Vagina (tissue), 2 donors: ENCODE results near the gene NEDD4L. TPM values are rescaled to one million over a fixed set of nuclear protein-coding genes. Genes with fewer than 3 reads are reported as not detected.
"Not testable (repeated sequence)": the region's sequence is repeated elsewhere in the genome, so short reads cannot be mapped to it uniquely, and the experiment has no call there.

ENCODE experiments used
- DNase-seq, 2 donors: peaks; one replicate each; pipeline ENCODE4 v3.0.0-alpha.2; 2017; ENCODE audit errors: extremely low spot score in 2 of 2
- H3K27ac ChIP-seq: fragments of 200-600 bp; sonication (generic); one replicate; pipeline ENCODE4 v1.5.1; 2019
- H3K27me3 ChIP-seq: fragments of 200-600 bp; sonication (generic); one replicate; pipeline ENCODE4 v1.5.1; 2019
- H3K36me3 ChIP-seq, 2 donors: fragments of 200-600 bp; sonication (generic); one replicate each; pipeline ENCODE4 v1.5.1; 2017 to 2019
- H3K4me1 ChIP-seq: fragments of 200-600 bp; sonication (generic); one replicate; pipeline ENCODE4 v1.5.1; 2019
- H3K4me3 ChIP-seq, 2 donors: fragments of 200-600 bp; sonication (generic); 1 replicate in 1 of 2; 2 replicates in 1 of 2; pipeline ENCODE4 v1.5.1; 2016 to 2019
- H3K9me3 ChIP-seq: fragments of 200-600 bp; sonication (generic); one replicate; pipeline ENCODE4 v1.5.1; 2019
- POLR2A ChIP-seq, 2 donors: fragments of 450-650 bp; IDR thresholded peaks; one replicate each; pipeline ENCODE4 v1.6.1; 2017; ENCODE audit warnings: antibody characterized with exemption in 2 of 2, mild to moderate bottlenecking in 2 of 2, moderate library complexity in 2 of 2
- POLR2AphosphoS5 ChIP-seq, 2 donors: sonication (generic); formaldehyde crosslinking; IDR thresholded peaks; one replicate each; pipeline ENCODE4 v1.9.0; 2017; ENCODE audit warnings: antibody characterized with exemption in 2 of 2, mild to moderate bottlenecking in 2 of 2, low read depth in 1 of 2; ENCODE audit not compliant: insufficient read depth in 1 of 2
- intact Hi-C: fragments of 100-400 bp; cut with DNase I; formaldehyde crosslinking; loops from one replicate; pipeline ENCODE4 v1.15.1; 2023
- total RNA-seq: library from RNA; depleted of rRNA; stranded (reverse); fragments of >200 nt; gene quantifications from one replicate; pipeline ENCODE4 v1.2.3, GENCODE V29; 2016
- TF ChIP-seq, protein P1 (sequence below), 3 experiments: fragments of 450-650 bp in 2 of 3; fragments of 200-600 bp in 1 of 3; sonication (generic) in 1 of 3; IDR thresholded peaks; one replicate each; pipeline ENCODE4 v1.5.1; 2017 to 2019; ENCODE audit warnings: antibody characterized with exemption in 3 of 3, mild to moderate bottlenecking in 2 of 3, moderate library complexity in 2 of 3

The NEDD4L gene
- total RNA-seq, 1 donor from 2014 or later = 42.2 TPM

DNA sequence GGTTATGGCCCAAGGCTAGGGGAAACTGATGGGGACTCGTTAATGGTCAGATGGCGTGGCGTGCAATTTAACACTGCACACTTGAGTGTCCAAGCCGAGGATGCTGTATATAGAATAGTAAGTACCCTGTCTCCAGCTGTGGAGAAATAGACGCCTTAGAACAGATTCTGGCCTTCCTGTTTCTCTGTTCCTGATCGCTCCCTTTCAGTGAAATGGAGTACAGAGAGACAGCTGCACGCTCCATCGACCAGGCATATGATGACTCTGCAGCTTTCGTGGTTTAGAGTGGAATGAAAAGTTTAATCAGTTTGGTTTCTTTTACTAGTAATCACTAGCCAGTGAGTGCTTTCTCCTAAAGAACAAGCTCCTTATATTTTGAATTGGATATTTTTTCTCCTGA is 213.4 kb downstream of the NEDD4L start:
- no peaks in the 10 kb centered on the region for H3K27me3 ChIP-seq
- H3K4me3 ChIP-seq = no peak overlapping the region
- H3K4me1 ChIP-seq = no peaks in the 10 kb centered on the region
- intact Hi-C loops = no loop called here
- no peak overlapping the region for H3K27ac ChIP-seq
- H3K36me3 ChIP-seq = no peaks in the 10 kb centered on the region
- no peak for DNase-seq
- H3K9me3 ChIP-seq = no peaks in the 10 kb centered on the region
- TF ChIP-seq, protein P1, sequence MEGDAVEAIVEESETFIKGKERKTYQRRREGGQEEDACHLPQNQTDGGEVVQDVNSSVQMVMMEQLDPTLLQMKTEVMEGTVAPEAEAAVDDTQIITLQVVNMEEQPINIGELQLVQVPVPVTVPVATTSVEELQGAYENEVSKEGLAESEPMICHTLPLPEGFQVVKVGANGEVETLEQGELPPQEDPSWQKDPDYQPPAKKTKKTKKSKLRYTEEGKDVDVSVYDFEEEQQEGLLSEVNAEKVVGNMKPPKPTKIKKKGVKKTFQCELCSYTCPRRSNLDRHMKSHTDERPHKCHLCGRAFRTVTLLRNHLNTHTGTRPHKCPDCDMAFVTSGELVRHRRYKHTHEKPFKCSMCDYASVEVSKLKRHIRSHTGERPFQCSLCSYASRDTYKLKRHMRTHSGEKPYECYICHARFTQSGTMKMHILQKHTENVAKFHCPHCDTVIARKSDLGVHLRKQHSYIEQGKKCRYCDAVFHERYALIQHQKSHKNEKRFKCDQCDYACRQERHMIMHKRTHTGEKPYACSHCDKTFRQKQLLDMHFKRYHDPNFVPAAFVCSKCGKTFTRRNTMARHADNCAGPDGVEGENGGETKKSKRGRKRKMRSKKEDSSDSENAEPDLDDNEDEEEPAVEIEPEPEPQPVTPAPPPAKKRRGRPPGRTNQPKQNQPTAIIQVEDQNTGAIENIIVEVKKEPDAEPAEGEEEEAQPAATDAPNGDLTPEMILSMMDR (IDR thresholded peaks at IDR 0.05) = no peak
- TF ChIP-seq POLR2A (IDR thresholded peaks at IDR 0.05) (no peak), POLR2AphosphoS5 (IDR thresholded peaks at IDR 0.05; ENCODE audit: insufficient read depth in 1 of 2, low read depth in 1 of 2) (no peak)

DNA sequence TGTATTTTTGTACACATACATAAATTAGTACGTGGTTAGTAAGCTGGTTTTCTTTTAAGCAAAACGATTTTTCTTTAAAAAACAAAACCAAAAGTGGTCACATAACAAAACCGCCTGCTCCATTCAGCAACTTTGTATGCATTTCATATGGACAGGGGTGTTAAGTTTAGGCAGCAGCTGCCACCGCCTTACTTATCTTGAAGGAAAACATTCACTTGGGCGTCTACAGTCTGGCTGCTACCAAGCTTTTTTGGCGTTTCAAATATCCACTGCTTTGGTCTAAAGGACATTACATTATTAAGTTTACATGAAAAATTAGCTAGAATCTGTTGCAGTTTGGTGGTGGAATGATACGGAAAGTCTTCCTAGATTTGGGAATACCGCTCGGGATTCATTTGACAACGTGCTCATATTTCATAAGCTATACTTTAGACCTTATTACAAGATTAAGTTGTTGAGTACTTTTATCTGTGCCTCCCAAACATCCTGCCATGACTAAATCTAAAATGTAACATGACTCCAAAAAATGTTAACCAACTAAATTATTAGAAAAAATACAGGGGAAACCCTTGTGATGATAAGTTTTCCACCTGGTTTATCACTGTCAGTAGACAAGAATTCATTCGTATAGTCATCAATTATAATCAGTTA is 214.8 kb downstream of the NEDD4L start:
- Histone ChIP-seq H3K4me1 (no peaks in the 10 kb centered on the region), H3K27me3 (no peaks in the 10 kb centered on the region), H3K27ac (no peak overlapping the region), H3K4me3 (no peak overlapping the region), H3K36me3 (no peaks in the 10 kb centered on the region), H3K9me3 (no peaks in the 10 kb centered on the region)
- intact Hi-C loops = no loop called here
- no peak for DNase-seq
- no peak for TF ChIP-seq POLR2AphosphoS5 (IDR thresholded peaks at IDR 0.05; ENCODE audit: insufficient read depth in 1 of 2, low read depth in 1 of 2)
- TF ChIP-seq, protein P1 (IDR thresholded peaks at IDR 0.05) = no peak
- TF ChIP-seq POLR2A (IDR thresholded peaks at IDR 0.05) = no peak

DNA sequence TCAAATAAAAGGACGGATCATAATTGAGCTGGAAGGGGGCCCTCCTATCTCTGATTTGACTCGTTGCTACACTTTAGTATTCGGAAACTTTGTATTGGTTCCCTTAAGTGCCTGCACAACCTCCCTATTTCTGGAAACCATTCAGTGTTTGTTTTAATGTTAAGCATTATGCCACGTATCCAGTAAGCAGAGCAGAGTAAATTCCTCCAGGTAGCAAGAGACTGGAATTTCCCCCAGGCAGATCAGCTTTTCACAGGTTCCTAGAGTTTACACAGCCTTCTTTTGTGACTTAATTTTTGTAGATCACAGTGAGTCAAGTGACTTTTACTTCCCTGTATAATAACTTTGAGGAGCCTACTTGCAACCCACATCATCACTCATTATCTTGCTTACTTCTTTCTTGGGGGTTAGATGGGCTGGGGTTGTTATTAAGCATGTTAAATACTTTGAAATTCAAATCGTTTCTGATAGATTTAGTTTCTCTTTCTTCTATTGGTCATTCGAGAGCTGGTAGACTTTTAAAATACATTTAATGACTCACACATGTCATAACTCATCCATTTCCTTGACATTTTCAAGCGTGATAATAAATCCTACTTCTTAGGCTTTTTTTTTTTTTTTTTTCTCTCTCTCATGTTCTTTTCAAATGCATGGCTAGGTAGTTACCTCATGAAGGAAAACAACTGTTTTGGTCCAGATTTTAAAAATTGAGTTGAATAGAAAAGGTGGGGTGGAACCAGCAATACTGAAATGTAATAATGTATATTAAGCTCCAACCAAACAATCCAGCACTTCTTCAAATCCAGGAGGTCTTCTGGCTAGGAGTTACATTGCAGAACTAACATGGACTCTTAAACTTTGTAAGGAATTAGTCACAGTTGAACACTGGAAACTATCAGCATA is 219.3 kb downstream of the NEDD4L start:
- no peak for DNase-seq
- TF ChIP-seq, protein P1 (IDR thresholded peaks at IDR 0.05) = no peak
- TF ChIP-seq POLR2AphosphoS5 (IDR thresholded peaks at IDR 0.05; ENCODE audit: insufficient read depth in 1 of 2, low read depth in 1 of 2) (no peak), POLR2A (IDR thresholded peaks at IDR 0.05) (no peak)

DNA sequence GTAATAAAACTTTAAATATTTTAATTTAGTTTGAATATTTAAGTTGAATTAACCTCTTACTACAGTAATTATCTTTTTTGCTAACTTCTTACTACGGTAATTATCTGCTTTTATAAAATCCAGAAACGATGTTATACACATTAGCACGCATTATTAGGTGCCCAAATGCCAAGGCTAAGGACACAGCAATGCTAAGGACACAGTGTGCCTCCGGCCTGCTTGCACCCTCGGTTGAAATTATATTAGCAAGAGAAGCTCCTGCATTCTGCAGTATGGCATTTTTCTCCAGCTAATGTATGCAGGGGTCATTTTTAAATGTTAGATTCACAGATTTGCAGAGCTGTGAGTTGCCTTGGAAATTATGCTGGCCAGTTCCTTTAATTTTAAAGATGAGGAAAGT is 220.0 kb downstream of the NEDD4L start:
- H3K27ac ChIP-seq = no peak overlapping the region
- intact Hi-C loops = no loop called here
- TF ChIP-seq, protein P1 (IDR thresholded peaks at IDR 0.05) = no peak
- TF ChIP-seq POLR2AphosphoS5 (IDR thresholded peaks at IDR 0.05; ENCODE audit: insufficient read depth in 1 of 2, low read depth in 1 of 2) (no peak), POLR2A (IDR thresholded peaks at IDR 0.05) (no peak)
- H3K36me3 ChIP-seq = no peaks in the 10 kb centered on the region
- H3K4me1 ChIP-seq = peaks cover 3% of the 10 kb centered on the region
- no peak overlapping the region for H3K4me3 ChIP-seq
- no peak for DNase-seq
- no peaks in the 10 kb centered on the region for H3K9me3 ChIP-seq
- no peaks in the 10 kb centered on the region for H3K27me3 ChIP-seq

More for the DNA sequence above, 219.3 kb downstream of the NEDD4L start:
- no peak overlapping the region for H3K27ac ChIP-seq
- H3K27me3 ChIP-seq = no peaks in the 10 kb centered on the region
- no peaks in the 10 kb centered on the region for H3K9me3 ChIP-seq
- intact Hi-C loops = no loop called here
- no peak overlapping the region for H3K4me3 ChIP-seq
- H3K36me3 ChIP-seq = no peaks in the 10 kb centered on the region
- no peaks in the 10 kb centered on the region for H3K4me1 ChIP-seq

DNA sequence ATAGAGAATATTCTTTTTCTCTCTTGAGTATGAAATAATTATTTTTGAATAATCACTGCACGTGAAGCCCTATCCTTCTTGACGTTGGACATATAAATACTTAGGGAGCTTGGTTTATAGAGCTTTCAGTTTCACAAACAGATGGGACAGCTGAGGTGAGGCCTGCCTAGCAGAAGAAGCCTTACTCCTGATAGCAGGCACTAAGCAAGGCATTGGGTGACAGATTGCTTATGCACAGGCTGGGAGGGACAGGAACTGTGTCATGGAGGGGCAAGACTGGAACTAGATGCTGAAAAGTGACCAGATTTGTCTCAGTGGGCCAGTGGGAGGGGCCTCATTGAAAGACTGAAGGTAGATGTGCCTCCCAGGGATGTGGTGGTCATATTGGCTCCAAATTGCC is 220.8 kb downstream of the NEDD4L start:
- intact Hi-C loops = no loop called here
- no peaks in the 10 kb centered on the region for H3K27me3 ChIP-seq
- peaks cover 9% of the 10 kb centered on the region for H3K4me1 ChIP-seq

DNA sequence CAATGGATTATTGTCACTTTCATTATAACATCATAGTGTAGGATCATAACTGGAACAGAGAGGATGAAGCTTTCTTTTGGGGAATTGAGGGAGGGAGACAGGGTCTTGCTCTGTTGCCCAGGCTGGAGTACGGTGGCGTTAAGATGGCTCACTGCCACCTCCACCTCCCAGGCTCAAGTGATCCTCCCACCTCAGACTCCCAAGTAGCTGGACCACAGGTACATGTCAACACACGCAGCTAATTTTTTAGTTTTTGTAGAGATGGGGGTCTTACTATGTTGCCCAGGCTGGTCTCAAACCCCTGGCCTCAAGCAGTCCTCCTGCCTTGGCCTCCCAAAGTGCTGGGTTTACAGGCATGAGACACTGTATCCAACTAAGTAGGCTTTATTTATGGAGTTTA is 221.5 kb downstream of the NEDD4L start:
- H3K4me3 ChIP-seq, DNase-seq, H3K4me1 ChIP-seq, H3K9me3 ChIP-seq, H3K27me3 ChIP-seq, H3K36me3 ChIP-seq, intact Hi-C loops, H3K27ac ChIP-seq: not testable (repeated sequence)

More for the DNA sequence above, 220.8 kb downstream of the NEDD4L start:
- TF ChIP-seq POLR2A (IDR thresholded peaks at IDR 0.05) (no peak), POLR2AphosphoS5 (IDR thresholded peaks at IDR 0.05; ENCODE audit: insufficient read depth in 1 of 2, low read depth in 1 of 2) (no peak)
- TF ChIP-seq, protein P1 (IDR thresholded peaks at IDR 0.05) = no peak
- no peak for DNase-seq
- H3K27ac ChIP-seq = no peak overlapping the region
- H3K9me3 ChIP-seq = no peaks in the 10 kb centered on the region
- no peaks in the 10 kb centered on the region for H3K36me3 ChIP-seq
- no peak overlapping the region for H3K4me3 ChIP-seq
